Activated CD4-positive, CD25-positive, alpha-beta regulatory T cell treated with anti-CD3 and anti-CD28 coated beads, Interleukin-2, amount 50 U/mL, for 72 hours (primary cell): ENCODE measurements around the gene SLC38A3.

Experiments used
- DNase-seq: peaks from one replicate; pipeline ENCODE4 v3.0.0; 2021

The SLC38A3 gene

DNA sequence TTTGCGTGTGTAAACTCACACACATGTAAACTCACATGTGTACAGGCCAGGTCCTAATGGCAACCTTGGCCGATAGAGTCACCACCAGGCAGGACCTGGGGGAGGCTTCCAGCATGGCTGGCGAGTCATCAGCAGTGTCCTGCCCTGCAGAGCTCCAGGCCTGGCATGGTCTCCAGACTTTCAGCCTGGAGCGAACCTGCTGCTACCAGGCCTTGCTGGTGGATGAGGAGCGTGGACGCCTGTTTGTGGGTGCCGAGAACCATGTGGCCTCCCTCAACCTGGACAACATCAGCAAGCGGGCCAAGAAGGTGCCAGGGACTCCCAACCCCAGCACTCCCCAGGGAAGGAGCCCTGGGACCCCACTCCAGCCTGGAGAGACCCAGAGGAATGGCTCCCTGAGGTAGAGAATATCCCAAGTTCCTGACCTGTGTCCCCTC, 64.9 kb downstream of the SLC38A3 start:
- DNase-seq: no peak

DNA sequence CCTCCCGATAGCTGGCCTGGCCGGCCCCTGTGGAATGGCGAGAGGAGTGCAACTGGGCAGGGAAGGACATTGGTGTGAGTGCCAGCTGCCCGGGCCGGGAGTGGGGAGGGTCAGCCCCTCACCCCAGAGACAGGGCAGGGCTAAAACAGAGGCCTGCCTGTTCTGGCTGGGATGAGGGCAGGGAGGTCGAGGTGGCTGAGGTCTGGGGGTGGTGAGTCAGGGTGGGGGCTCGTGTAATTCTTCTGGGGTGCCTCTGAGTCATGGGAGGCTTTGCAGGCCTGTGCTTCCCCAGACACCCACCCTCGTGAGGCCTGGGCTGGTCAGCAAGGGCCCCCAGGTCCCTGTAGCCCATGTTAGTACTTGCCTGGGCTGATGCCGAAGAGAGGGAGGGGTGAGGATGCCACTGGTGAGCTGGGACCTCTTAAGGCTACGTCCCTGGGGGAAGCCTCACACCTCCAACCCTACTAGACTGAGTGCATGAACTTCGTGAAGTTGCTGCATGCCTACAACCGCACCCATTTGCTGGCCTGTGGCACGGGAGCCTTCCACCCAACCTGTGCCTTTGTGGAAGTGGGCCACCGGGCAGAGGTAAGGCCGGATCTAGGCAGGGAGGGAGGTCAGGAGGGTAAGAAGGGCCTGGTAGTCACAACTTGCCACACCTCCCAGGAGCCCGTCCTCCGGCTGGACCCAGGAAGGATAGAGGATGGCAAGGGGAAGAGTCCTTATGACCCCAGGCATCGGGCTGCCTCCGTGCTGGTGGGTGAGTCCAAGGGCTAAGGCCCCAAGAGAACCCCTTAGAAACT, 65.6 kb downstream of the SLC38A3 start:
- no peak for DNase-seq
